VCaP (cell line): Measurements from ENCODE around the gene CNP.

ENCODE experiments used
- H3K27ac ChIP-seq: fragments of 450-650 bp; 2 replicates; pipeline ENCODE4 v1.5.1; 2017
- TF ChIP-seq, protein P1 (sequence below): fragments of 450-650 bp; conservative IDR thresholded peaks from 2 replicates; pipeline ENCODE4 v1.5.1; 2017; ENCODE audit warnings: mild to moderate bottlenecking, moderate library complexity

CNP gene

DNA sequence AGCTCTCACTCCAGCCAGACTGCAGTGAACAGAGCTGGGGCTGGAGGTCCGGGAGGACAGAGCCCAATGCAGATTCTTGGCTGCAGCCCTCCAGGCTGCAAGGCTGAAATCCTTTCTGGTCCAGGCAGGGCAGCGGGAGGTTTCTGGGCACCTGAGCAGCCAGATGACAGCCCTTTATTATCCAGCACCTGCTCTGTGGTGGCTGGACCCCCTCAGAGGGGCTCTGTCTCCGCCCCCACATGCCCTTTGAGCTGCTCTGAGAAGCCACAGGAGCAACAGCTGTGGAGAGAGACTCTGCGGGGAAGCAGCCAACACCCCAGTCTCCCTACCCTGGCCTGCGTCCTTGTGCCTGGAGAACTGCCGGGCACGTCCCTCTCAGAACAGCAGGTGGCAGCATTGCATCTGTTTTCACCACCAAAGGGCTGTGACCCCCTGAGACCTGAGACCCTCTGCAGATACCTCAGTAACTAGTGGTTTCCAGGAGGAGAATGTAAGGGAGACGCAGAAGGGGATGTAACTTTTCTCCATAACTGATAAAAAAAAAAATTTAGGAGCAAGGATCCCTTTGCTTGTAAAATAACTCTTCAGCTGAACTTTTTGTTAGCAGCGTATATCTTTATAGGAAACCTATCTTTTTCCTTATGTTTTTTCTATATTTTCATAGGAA lies 3.7 kb upstream of the CNP start:
- no peak overlapping the region for H3K27ac ChIP-seq
- TF ChIP-seq, protein P1, sequence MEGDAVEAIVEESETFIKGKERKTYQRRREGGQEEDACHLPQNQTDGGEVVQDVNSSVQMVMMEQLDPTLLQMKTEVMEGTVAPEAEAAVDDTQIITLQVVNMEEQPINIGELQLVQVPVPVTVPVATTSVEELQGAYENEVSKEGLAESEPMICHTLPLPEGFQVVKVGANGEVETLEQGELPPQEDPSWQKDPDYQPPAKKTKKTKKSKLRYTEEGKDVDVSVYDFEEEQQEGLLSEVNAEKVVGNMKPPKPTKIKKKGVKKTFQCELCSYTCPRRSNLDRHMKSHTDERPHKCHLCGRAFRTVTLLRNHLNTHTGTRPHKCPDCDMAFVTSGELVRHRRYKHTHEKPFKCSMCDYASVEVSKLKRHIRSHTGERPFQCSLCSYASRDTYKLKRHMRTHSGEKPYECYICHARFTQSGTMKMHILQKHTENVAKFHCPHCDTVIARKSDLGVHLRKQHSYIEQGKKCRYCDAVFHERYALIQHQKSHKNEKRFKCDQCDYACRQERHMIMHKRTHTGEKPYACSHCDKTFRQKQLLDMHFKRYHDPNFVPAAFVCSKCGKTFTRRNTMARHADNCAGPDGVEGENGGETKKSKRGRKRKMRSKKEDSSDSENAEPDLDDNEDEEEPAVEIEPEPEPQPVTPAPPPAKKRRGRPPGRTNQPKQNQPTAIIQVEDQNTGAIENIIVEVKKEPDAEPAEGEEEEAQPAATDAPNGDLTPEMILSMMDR: peak; percentile 77

DNA sequence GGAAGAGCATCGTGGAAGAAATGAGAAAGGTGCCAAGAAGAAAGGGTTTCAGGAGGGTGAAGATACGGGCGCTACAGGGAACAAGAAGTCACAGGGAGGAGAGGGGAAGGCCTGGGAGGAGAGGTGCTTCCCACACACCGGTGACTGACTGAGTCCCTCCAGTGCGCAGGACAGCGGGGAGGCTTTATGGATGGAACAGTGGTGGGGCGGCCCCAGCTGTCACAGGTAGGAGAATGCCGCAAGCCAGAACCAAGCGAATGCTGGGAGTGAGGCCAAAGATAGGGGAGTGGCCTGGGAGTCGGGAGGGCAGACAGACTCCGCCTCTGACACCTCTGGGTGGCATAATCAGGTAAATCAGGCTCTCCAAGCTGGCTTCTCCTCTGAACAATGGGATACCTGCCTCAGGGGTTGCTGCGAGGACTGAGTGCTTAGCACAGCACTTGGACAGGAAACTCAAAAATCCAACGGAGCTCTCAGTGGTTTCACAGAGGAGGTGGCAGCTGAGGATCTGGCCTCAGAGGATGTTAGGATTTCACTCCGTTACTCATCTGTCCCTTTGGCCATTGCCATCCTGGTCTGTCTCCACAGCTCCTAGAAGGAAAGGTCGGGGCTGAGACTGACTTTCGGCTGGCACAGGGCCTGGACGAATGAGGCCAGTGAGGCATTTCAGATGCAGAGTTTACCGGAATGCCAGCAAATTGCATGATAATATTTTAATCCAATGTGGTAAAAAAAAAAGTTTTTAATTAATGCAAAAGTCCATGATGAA lies 717 bp upstream of the CNP start:
- TF ChIP-seq, protein P1: no peak
- peak overlapping the region; percentile 87 for H3K27ac ChIP-seq

DNA sequence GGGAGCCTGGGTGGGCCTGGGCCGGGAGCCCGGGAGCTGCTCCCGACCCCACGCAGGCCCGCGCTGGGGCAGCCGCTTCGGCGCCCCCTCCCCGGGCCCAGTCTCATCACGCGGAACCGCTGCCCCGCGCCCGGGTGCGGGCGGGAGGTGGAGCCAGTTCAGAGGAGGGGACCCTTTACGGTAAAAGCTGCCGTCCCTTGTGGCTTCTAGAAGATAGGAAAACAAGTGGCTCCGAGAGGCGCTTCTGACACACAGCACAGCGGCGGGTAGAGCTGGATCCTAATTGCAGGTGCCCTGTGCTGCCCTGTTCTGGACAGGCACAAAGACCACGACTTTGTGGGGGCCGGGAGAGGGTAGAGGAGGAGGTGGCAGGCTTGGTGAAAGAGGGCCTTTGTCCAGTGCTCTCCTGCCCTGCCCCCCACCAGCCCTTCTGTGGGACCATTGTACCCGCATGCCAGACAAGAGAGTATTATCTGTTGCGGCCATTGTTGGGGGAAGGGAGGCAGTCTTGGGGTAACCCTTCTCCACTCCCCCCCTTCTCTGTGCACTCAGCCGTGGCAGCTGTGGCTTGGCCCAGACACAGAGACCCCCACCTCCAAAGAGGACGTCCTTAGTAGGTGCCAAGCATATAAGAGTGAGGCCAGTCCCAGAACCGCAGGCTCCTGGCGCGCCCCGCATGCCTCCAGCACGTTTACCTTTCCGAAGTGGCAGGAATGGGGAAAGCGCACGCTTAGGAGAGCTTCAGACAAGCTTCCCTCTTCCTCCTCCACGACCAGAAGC lies 736 bp downstream of the CNP start:
- peak overlapping the region; percentile 87 for H3K27ac ChIP-seq
- TF ChIP-seq, protein P1: no peak

DNA sequence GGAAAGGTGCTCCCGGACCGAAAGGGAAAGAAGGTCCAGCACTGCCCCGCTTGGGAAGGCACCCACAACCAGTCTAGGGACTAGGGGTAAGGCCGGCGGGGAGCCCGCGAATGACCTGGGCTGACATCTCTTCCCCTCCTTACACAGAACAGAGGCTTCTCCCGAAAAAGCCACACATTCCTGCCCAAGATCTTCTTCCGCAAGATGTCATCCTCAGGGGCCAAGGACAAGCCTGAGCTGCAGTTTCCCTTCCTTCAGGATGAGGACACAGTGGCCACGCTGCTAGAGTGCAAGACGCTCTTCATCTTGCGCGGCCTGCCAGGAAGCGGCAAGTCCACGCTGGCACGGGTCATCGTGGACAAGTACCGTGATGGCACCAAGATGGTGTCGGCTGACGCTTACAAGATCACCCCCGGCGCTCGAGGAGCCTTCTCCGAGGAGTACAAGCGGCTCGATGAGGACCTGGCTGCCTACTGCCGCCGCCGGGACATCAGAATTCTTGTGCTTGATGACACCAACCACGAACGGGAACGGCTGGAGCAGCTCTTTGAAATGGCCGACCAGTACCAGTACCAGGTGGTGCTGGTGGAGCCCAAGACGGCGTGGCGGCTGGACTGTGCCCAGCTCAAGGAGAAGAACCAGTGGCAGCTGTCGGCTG lies 1.5 kb downstream of the CNP start:
- H3K27ac ChIP-seq: peak overlapping the region; percentile 87
- TF ChIP-seq, protein P1: no peak

DNA sequence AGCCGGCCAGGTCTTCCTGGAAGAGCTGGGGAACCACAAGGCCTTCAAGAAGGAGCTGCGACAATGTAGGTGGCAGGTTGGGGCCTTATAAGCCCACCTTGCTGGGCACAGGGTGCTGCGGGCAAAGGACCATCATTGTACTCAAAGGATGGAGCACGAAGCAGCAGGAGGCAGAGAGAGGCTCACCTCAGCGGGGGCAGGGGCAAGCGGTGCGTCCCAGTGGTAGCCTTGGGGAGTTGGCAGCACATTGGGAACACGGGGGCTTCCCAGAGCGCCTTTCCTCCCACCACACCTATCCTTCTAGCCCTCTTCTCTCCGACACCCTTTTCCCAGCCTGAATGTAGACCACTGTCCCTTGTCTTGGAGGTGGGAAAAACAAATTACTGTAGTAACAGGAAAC lies 2.1 kb downstream of the CNP start:
- TF ChIP-seq, protein P1: no peak
- H3K27ac ChIP-seq: peak overlapping the region; percentile 87

DNA sequence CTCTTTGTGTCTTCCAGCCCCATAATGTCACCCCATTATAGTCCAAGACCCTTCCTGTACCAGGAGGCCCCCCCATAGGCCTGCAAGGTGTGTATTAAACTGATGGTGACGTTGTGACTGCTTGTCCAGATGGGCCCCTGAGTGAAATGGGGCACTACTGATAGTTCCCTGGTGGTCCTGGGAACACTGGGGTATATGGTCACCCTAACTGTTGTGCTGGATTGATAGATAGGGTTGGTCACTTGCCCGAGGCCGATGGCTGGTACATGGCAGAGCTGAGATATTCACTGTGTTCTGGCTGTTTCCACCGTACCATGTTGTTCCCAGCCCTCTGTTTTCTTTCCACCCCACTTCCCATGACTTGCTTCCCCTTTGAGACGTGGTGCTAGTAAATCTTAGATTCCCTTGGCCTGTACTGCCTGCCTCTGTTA lies 4.3 kb downstream of the CNP start:
- TF ChIP-seq, protein P1: no peak
- peak overlapping the region; percentile 86; the same call in 1 of the 2 replicates for H3K27ac ChIP-seq
